GM21619 (cell line): ENCODE measurements around the gene CCL4.
"Not testable (repeated sequence)": the region's sequence is repeated elsewhere in the genome, so short reads cannot be mapped to it uniquely, and the experiment has no call there.

Experiments
- ATAC-seq: cut with Tn5 transposase; IDR thresholded peaks from one replicate; pipeline ENCODE4 v1.9.1; 2021; ENCODE audit not compliant: unreplicated experiment

CCL4 gene

DNA sequence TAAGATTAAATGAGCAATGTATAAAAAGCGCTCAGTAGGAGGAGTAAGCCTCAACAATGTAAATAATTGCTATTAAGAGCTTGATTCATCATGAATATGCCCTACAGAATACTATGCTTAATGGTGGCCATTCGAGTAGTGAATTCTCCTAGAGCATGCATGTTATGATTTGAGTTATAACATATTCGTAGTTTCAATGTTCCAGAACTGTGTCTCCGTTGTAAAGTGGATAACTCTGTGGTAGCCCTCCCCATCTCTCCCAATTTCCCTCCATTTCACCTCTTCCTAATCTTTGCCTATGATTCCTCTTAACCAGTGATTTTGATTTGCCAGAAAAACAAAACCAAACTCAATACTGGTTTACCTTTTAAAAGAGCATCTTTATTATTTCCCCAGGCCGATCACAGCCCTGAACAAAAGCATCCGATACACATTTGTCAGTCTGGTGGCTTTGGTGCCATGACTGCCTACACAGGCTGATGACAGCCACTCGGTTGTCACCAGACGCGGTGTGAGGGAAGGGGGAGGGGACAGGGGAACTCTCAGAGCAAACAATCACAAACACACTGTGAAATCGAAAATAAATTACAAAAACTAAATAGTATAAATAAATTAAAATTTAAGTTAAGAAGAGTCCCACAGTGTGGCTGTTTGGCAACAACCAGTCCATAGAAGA, 15.6 kb upstream of the CCL4 start:
- not testable (repeated sequence) for ATAC-seq

GRCh38 chr17:36088670-36089338, 14.8 kb upstream of the CCL4 start:
- no peak for ATAC-seq

- no peak for ATAC-seq
Measured at GRCh38 chr17:36089339-36089865, 14.2 kb upstream of the CCL4 start.

DNA sequence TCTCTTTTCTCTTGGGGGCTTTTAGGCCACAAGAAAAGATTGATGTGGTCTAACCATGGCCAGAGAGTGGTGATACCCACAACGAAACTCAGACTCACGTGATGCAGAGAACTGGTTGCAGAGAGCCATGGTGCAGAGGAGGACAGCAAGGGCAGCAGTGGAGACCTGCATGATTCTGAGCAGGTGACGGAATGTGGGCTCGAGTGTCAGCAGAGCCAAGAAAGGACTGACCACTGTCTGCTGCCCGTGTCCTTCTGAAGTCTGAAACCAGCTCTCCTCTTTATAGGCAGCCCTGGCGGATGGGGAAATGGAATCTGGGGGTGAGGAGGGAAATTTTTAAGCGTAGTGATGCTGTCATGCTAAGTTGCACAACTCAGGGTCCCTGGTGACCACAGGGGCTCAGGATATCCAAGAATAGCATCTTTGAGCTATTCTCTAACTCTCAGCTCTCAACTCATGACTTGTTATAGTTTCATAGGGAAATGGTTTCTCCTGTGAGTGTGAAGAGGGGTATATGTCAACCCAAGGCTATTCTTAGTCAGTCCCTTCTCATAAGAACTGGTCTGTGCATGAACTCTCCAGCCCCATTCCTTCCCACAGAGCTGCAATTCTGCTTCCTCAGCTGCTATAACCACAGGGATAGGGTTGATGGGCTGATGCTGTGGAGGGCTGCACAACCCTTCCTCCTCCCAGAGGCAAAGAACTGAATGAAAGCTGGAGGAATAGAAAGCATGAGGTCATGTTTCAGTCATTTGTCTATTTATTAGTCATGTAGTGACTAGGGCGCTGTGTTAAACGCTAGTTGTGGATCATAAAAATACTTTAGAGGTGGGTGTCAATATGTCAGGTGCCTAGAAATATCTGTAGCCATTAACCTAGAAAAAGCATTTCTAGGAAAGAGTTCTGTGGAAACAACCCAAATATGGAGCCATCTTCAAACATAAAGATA, 13.5 kb upstream of the CCL4 start, which contains the start of gene CCL3:
Gene CCL3, minus strand, starts transcription at position 256 of the 949 bp plus-strand sequence. Its CDS starts 85 bp downstream, at position 171.
- ATAC-seq: peak; percentile 56

DNA sequence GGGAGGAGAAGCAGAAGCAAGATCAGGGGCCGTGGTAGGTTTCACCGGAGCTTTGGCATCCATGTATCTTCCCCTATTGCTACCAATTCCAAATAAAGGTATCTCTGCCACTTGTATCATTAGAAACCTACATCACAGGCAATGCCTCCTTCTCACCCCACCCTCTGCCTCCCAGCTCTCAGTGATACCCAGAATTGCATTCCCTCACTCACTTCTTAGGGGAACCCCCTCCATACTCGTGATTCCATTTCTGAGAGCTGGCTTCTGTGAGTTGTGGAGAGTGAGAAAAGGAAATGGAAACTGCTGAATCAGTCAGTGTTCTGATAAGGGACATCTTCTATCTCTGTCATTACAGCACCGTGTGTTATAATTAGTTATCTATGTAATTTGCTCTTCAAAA, 11.4 kb upstream of the CCL4 start:
- no peak for ATAC-seq

GRCh38 chr17:36092715-36093114, 10.9 kb upstream of the CCL4 start:
- ATAC-seq: not testable (repeated sequence)

GRCh38 chr17:36094232-36094631, 9.4 kb upstream of the CCL4 start:
- no peak for ATAC-seq

GRCh38 chr17:36094746-36095145, 8.9 kb upstream of the CCL4 start:
- no peak for ATAC-seq

DNA sequence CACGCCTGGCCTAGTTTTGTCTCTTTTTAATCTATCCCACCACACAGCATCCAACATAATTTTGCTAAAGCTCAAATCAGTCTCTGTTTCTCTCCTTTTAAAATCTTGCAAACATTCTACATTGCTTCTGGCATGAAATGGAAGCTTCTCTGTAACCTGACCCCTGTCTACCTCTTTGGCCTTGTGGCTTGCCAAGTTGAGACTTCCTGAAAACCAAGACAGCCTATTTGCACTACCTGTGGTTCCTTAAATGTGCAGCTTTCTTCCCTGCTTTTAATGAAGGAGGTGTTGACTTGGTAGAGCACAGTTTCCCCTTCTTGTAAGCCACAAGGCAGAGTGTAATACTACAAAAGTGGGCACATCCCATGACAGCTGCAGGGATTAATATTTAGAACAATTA, 7.6 kb upstream of the CCL4 start:
- ATAC-seq: no peak

DNA sequence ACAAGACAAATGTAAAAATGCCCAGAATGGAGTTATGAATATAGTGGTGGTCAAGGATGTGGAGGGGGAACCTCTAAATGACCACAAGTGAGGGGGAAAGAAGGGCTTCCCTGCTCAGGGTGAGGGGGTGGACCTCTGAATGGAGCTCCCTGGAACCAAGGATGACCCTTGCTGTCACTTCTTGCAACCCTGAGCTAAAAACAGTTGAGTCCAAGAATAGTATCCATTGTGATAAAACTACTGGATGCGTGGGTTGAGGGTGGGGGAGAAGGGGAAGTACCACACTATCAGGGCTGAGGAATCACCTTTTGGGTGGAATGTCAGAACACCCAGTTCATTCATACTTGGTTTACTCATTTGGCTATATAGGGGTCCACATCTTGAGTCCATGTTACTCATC, 4.6 kb upstream of the CCL4 start:
- ATAC-seq: not testable (repeated sequence)

DNA sequence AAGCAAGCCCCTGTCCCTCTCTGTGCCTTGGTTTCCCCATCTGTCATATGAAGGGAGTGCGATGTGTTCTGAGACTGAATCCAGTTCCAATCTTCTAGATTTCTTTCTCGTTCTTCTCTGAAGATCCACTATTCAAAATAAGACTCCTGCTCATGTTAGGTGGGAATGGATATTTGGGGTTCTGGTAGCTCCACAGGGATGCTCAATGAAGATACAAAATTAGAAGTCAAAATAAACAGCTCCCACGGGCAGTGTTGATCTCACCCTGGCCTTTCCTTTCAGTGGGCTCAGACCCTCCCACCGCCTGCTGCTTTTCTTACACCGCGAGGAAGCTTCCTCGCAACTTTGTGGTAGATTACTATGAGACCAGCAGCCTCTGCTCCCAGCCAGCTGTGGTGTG, 619 bp downstream of the CCL4 start:
- ATAC-seq: not testable (repeated sequence)

- no peak for ATAC-seq
Measured at GRCh38 chr17:36104701-36105181, 1.1 kb downstream of the CCL4 start.

DNA sequence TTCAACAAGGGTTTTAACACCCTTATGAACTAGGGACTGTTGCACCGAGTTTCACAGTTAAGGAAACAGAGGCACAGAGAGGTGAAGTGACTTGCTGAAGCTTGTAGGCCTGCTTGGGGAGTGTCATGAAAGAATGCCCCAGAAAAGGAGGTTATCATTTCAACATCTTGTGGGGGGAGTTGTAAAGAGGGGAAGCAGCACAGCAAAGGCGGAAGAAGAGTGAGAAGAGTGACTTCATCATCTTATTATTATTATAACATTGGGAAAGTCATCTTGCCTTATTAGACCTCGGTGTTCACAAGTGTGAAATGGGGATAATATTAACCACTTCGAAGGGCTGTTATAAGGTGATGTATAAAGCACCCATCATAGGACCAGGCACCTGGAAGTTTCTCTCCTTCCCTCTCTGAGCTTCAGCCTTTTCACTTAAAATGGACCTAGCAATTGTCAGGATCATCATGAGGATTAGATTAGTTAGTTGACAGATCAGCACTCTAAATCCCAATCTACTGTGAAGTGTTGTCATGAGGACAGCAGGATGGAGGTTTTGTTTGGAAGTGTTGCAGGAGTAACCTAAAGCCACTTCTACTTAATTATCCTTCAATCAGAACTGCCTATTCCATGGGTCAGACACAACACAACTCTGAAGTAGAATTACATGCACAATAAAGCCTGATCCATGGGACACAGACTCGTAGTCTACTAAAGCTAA, 2.3 kb downstream of the CCL4 start:
- ATAC-seq: no peak

DNA sequence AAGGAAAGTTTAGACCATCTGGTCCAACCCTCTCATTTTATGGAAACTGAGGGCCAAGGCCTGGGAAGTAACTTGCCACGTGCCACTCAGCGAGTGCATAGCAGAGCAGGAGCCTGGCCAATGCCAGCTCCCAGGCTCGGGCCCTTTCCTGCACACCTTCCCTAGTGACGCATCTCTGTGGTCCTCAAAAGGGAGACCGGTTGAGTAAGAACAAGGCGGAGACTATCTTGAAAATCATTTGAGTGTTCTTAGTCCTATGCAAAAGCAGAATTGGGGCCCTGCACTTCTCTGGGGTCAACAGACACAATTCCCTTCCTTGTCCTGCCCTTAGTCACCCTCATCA, 2.8 kb downstream of the CCL4 start:
- no peak for ATAC-seq

- no peak for ATAC-seq
Measured at GRCh38 chr17:36107660-36108059, 4.0 kb downstream of the CCL4 start.

DNA sequence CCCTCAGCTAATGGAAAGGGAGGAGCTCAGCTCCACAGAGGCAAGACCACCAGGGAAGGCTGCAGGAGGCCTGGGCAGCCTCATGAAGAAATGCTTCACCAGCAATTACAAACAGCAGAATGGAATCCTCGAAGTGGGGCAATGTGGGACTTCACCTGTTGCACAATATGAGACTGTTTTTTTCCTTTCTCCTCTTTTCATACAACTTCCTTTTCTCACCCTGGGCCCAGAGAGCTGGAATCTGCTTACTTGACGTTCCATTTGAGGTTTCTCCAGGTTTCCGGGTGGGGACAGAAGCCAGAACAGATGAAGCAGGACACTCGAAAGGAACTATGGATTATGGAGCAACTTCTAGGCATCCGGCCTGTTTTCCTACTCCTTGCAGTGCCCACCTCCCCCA, 4.6 kb downstream of the CCL4 start:
- ATAC-seq: not testable (repeated sequence)

DNA sequence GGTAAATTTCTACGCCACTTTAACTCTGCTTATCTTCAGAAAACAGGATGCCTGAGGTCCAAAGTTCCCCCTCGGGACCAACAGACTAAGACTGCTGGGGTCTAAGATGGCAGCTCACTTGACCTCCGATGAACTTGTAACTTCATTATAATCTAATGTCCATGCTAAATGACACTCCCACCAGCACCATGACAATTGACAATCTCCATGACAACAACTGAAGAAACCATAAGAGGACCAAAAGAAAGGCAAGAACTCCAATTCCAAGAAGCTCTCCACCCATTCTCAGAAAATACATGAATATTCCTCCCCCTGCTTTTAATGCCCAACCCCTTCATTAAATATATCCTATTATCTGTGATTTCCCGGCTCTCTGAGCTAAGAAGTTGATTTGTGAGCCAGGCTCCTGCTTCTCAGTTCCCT, 7.5 kb downstream of the CCL4 start:
- ATAC-seq: no peak

- no peak for ATAC-seq
Measured at GRCh38 chr17:36112572-36112971, 8.9 kb downstream of the CCL4 start.

DNA sequence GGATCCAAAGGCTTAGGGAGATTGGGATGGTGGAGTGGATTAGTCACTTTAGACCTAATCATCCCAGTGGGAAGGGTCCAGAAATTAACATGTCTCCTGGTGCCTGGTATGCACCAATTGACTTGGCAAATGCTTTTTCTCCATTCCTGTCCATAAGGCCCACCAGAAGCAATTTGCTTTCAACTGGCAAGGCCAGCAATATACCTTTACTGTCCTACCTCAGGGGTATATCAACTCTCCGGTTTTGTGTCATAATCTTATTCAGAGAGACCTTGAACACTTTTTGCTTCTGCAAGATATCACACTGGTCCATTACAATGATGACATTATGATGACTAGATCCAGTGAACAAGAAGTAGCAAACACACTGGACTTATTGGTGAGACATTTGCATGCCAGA, 9.5 kb downstream of the CCL4 start:
- not testable (repeated sequence) for ATAC-seq

GRCh38 chr17:36114971-36115648, 11.5 kb downstream of the CCL4 start:
- ATAC-seq: not testable (repeated sequence)
